IPS DF 4.7 (cell line): ENCODE results near the gene AGFG1.
"Not testable (repeated sequence)": the region's sequence is repeated elsewhere in the genome, so short reads cannot be mapped to it uniquely, and the experiment has no call there.

Experiments used
- DNase-seq: peaks from one replicate; pipeline ENCODE4 v3.0.0-alpha.2; 2013; ENCODE audit warnings: low spot score; ENCODE audit errors: extremely low read depth

The AGFG1 gene

GRCh38 chr2:227534714-227535113, 62.8 kb downstream of the AGFG1 start:
- no peak for DNase-seq

- DNase-seq = no peak
These were observed 64.5 kb downstream of the AGFG1 start for GRCh38 chr2:227536445-227536844.

GRCh38 chr2:227539465-227539956, 67.6 kb downstream of the AGFG1 start:
- DNase-seq = no peak

GRCh38 chr2:227540352-227540751, 68.4 kb downstream of the AGFG1 start:
- DNase-seq = not testable (repeated sequence)

- no peak for DNase-seq
These were observed 74.0 kb downstream of the AGFG1 start for GRCh38 chr2:227545990-227546389.

- DNase-seq = no peak
These were observed 79.9 kb downstream of the AGFG1 start for GRCh38 chr2:227551836-227552235.

- DNase-seq = no peak
These were observed 90.6 kb downstream of the AGFG1 start for GRCh38 chr2:227562581-227562980.

GRCh38 chr2:227565080-227565479, 93.1 kb downstream of the AGFG1 start:
- DNase-seq = no peak

GRCh38 chr2:227566012-227566411, 94.1 kb downstream of the AGFG1 start:
- no peak for DNase-seq

- DNase-seq = no peak
These were observed 96.9 kb downstream of the AGFG1 start for GRCh38 chr2:227568852-227569169.

- no peak for DNase-seq
These were observed 98.7 kb downstream of the AGFG1 start for GRCh38 chr2:227570615-227571014.

GRCh38 chr2:227576110-227576509, 104.2 kb downstream of the AGFG1 start:
- DNase-seq = no peak

GRCh38 chr2:227576812-227577211, 104.9 kb downstream of the AGFG1 start:
- DNase-seq = no peak

- no peak for DNase-seq
These were observed 105.6 kb downstream of the AGFG1 start for GRCh38 chr2:227577555-227577954.

- no peak for DNase-seq
These were observed 106.7 kb downstream of the AGFG1 start for GRCh38 chr2:227578642-227579041.

GRCh38 chr2:227579791-227580190, 107.8 kb downstream of the AGFG1 start:
- no peak for DNase-seq

- no peak for DNase-seq
These were observed 110.4 kb downstream of the AGFG1 start for GRCh38 chr2:227582369-227582768.

GRCh38 chr2:227592694-227593387, 120.9 kb downstream of the AGFG1 start:
- no peak for DNase-seq

- DNase-seq = no peak
These were observed 123.8 kb downstream of the AGFG1 start for GRCh38 chr2:227595797-227596196.

GRCh38 chr2:227597036-227597435, 125.1 kb downstream of the AGFG1 start:
- no peak for DNase-seq

GRCh38 chr2:227597998-227598397, 126.0 kb downstream of the AGFG1 start:
- no peak for DNase-seq

- not testable (repeated sequence) for DNase-seq
These were observed 127.0 kb downstream of the AGFG1 start, which contains the start of gene SCYGR2 for GRCh38 chr2:227598835-227599503. Gene SCYGR2, plus strand, starts transcription at chr2:227598893. Its CDS starts 0 bp downstream, at chr2:227598893.

- DNase-seq = no peak
These were observed 130.4 kb downstream of the AGFG1 start for GRCh38 chr2:227602358-227602757.
